ENCODE measurements around the gene ARID1B.

ARID1B gene

GRCh38 chr6:157117431-157118095 lies 340.4 kb downstream of the ARID1B start:
- no peak for DNase-seq

DNA sequence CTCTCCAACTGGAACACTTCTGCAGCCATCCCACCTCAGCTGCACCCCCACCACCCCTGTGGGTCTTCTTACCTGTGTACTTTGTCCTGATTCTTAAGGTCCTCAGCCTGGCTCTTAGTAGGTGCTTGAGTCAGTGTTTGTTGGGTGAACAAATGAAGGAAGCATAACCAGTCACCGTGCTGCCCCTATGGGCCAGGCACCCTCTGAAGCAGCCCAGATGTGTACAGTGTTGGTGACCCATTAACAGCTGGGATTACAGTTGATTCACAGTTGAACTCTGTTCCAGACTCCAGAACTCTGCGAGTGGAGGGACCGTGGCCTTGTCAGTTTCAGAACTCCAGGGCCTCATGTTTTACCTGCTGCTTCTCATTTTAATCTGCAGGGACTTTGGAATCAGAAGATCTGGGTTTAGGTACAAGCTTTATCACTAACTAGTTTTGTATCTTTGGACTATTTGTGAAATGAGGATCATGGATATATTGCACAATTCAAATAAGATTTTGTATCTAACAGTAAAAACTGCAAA lies 342.4 kb downstream of the ARID1B start:
- DNase-seq = no peak

GRCh38 chr6:157120534-157121232 lies 343.5 kb downstream of the ARID1B start:
- DNase-seq = no peak

GRCh38 chr6:157121897-157122296 lies 344.7 kb downstream of the ARID1B start:
- no peak for DNase-seq

DNA sequence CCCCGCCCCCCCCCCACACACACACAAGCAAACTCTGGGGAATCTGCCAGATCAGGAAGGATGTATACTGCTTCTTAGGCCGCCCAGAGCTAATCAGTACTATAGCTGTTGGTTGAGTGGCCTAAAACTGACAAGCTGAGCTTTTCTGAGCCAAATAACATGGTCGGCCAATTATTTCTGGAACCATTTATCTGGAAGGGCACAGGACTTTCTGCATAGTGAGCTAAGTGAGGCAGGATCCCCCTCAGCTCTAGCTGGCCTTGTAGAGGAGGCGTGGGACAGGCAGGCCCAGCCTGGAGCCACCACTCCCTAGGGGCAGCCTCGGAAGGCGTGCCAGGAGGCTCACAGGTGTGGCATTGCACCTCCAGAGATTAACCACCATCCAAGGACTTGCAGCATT lies 346.1 kb downstream of the ARID1B start:
- DNase-seq = no peak

DNA sequence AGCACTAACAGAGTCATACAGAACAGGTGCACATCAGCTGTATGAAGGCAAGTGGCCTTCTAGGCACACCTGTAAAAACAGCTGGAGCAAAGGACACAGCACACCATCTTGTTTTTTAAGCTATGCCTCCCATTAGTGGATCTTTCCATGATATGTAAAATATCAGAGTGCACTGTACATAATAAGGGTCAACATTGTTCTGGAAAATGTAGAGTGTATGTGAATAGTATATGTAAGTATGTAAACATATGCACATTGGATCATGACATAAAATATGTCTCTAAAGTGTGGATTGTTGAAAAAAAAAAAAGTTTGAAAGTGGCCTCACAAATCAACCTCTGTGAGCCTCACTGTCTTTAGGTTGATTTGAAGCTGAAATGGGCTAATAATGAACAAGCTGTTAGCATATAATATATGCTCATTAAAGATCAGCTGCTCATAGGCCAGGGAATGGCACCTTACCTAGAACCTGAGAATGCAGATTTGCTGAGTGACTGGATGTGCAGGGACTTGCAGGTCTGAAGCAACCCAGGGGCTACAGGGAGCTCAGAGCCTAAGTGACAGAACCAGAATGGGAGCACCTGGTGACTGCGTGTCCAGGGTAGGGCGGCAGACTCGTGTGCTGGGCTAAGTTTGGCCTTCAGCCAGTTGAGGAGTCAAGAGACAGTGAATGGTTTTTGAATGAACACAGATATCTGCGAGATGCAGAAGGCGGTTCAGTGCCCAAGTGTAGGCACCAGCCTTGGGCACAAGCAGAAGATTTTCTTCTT lies 347.5 kb downstream of the ARID1B start:
- no peak for DNase-seq

DNA sequence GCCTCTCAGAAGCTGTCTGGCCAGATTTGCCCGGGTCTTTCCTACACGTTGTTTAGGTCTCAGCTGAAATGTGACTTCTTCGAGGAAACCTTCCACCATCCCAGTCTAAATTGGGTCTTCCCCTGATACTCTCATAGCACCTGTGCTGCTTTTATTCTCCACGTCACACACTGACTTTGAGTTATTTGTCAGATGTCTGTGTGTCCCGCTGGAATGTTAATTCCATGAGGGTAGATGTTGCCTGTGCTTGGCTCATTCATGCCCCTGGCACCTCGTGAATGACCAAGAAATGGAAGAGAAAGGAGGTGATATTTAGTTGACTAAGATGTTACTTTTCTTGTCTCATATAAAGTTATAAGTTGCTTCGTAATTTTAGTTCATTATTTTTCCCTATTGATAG lies 348.4 kb downstream of the ARID1B start:
- DNase-seq = no peak

DNA sequence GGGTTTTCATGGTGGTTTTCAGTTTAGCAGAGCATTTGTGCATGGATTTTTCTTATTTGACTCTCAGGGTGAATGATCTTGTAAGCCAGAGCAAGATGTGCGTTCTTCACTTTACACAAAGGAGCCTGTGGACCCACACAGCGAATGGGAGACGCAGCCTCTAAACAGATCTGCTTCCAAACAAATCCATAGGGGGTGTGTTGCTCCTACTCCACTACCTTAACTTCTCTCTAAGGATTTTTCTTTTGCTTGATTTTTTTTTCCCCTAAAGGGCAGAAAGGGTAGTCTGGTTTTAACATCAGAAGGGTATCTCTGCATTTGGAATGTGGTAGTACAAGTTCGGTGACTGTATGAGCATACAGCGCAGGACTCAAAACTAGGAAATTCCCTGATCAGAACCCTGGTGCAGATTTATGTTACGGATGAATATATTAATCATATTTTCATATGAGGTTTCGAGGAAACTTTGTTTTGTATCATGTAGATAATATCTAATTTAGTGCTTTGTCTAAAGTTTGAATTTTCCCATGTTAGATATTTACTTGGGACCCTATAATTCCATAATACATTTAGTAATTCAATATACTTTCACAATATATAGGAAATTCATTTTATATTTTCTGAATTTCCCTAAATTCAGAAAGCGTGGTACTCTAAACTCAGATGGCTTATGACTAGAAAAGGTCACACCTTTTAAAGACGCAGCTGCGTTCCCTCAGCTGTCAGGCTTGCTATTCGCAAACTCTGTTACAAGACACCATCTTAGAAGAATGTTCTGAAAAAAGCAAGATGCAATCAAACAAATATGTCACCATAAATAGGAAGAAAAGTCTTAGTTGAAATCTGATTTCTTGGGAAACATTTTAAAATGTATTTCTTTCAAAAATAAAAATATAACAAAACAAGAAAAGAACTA lies 349.3 kb downstream of the ARID1B start:
- no peak for DNase-seq

- no peak for DNase-seq
These were observed 351.1 kb downstream of the ARID1B start for GRCh38 chr6:157128235-157128775.

DNA sequence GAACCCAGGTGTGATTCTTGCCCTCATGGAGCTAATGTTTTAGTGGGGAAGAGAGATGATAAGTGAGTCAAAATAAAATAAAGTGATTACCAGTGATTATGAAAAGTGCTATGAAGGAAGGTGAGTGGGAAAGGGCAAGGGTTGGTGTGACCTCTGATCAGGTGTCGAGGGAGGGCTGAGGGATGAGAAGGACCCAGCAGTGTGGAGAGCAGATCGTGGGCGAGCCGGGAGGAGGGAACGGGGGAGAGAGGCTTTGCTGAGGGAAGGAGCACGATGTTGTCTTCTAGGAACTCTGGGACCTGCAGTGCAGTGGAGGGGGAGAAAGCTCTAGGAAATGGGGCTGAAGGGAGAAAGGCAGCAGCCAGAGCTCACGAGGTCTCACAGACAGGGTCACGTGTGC lies 354.1 kb downstream of the ARID1B start:
- no peak for DNase-seq

- DNase-seq = no peak
These were observed 356.7 kb downstream of the ARID1B start for GRCh38 chr6:157133856-157134255.

DNA sequence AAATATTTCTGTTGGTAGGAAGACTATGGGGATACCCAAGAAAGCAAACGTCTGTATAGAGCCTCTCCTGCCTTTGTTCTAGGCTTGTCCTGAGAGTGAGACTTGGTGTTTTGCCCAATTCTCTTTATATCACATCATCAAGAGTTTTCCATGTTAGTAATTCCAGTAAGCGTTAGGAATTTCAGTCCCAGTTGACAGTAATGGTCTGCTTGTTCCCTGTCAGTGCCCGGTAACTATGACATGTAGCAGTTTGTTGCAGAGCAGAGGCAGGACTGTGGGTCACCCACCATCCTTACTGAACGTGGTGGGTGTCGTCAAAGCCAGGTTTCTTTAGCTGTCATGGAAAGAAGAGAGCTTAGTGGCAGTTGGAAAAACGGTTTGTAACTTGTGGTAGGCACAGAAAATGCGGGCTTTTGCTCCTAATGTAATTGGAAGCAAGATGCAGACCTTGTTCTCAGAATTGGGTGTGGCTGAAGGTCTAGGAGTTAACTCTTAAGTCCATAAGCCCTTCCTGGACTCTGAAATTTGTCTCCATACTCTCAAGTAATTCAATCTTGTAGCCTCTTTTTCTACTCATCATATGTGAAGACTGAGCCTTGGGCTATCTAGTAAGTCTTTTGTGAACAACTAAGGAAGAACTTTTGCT lies 357.3 kb downstream of the ARID1B start:
- DNase-seq = no peak

GRCh38 chr6:157135691-157136090 lies 358.5 kb downstream of the ARID1B start:
- DNase-seq = no peak

DNA sequence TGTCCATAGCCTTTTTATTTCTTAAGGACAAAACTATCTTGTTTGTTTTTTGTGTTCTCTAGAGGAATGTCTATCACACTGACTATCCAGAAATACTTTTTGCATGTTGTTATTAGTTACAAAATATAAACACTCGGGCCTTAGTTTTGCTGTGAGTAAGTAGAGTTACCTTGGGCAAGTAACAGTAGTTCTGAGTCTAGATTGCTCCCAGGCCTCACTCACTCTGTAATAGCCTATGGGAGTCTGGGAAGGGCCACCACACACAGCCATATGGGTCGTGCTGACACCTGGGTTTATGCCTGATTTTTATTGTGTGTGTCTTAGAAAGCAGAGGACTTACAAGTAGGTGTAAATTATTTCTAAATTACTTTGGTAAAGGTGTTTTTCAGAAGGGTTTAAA lies 360.3 kb downstream of the ARID1B start:
- DNase-seq = no peak

GRCh38 chr6:157139054-157139708 lies 362.0 kb downstream of the ARID1B start:
- DNase-seq = no peak

DNA sequence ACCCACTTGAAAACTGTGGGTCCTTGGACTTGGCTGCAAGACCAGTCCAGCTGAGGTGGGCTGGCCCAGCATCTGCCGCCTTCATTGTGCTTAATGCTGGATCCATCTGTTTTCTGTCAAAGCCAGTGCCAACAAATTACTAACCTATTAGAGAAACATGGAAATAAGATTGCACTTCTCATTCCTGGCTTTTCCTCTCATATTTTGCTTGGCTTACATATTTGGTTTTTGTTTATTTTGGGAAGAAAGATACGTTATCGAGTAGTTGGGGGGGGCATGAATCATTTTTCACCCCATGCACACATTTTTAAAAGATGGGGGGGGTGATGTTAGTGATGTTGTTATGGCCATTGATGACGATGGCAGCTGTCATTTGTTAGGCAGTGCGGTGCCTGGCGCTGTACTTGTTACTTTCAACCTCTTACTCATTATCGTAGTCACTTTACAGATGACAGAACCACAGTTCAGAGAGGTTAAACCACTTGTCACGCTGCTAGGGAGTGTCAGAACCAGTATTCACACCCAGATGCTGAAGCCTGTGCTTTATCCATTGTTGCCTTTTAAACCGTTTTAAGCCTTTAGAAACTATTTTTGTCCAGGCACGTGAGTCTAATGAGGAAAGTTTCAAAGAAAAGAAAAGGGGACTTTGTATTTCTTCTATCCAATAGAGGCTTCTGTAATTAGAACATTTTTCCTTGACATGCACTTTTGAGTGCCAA lies 366.2 kb downstream of the ARID1B start:
- no peak for DNase-seq

DNA sequence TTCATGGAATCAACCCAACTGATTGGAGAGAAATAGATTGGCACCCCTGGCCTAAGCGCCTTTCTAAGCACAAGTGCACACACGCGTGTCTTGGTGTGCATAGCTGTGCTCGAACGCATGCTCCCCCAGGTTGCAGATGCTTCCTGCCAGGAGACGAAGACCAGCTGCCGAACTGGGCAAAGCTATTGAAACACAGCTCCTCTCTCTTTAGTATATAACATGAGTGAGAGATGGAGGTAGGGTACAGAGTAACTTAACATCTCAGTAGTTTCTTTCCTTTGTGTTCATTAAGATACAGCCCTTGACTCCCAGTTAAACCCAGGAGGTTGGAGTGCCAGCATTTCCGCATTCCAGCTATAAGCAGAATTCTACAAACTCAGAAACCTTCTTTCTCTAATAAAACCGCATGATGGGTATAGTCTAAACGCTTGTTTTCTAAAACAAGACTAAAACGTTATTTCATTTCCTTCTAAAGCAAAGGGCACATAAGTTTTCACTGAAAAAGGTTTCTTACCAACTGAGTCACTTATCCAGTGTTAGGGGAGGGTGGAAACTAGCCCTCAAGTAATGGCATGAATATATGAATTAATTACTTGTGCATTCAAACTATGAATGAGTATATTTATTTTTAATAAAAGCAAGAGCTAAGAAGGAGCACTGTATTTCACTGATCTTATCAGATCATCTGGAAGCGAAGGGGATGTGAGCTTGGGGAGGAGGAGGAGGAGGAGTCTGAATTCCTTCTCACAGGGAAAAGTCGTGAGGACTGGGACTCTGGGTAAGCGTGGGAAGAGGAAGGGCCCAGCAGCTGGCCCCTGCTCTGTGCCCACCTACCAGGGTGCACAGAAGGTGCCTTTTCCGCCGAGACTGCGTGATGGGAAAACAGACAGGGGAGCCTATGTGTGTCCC lies 367.0 kb downstream of the ARID1B start:
- no peak for DNase-seq

GRCh38 chr6:157144859-157145568 lies 367.8 kb downstream of the ARID1B start:
- DNase-seq = no peak
